HG02571 (cell line): ENCODE results near the gene NRXN3.

Experiments
- ATAC-seq: cut with Tn5 transposase; IDR thresholded peaks from one replicate; pipeline ENCODE4 v1.9.1; 2021; ENCODE audit warnings: mild to moderate bottlenecking, moderate library complexity; ENCODE audit not compliant: unreplicated experiment

The NRXN3 gene

GRCh38 chr14:79318371-79318770 is 1148.2 kb downstream of the NRXN3 start:
- no peak for ATAC-seq

- no peak for ATAC-seq
These were observed 1150.4 kb downstream of the NRXN3 start for GRCh38 chr14:79320561-79320960.

GRCh38 chr14:79321070-79321469 is 1150.9 kb downstream of the NRXN3 start:
- ATAC-seq = no peak

- ATAC-seq = no peak
These were observed 1154.9 kb downstream of the NRXN3 start for GRCh38 chr14:79325071-79325470.

GRCh38 chr14:79325557-79325956 is 1155.4 kb downstream of the NRXN3 start:
- no peak for ATAC-seq

GRCh38 chr14:79328863-79329262 is 1158.7 kb downstream of the NRXN3 start:
- no peak for ATAC-seq

- no peak for ATAC-seq
These were observed 1161.7 kb downstream of the NRXN3 start for GRCh38 chr14:79331830-79332229.

- ATAC-seq = no peak
These were observed 1162.5 kb downstream of the NRXN3 start for GRCh38 chr14:79332504-79333197.

GRCh38 chr14:79333198-79333546 is 1163.0 kb downstream of the NRXN3 start:
- no peak for ATAC-seq

- no peak for ATAC-seq
These were observed 1164.1 kb downstream of the NRXN3 start for GRCh38 chr14:79334272-79334671.

- ATAC-seq = no peak
These were observed 1167.6 kb downstream of the NRXN3 start for GRCh38 chr14:79337761-79338160.

GRCh38 chr14:79342942-79343341 is 1172.8 kb downstream of the NRXN3 start:
- ATAC-seq = no peak

- no peak for ATAC-seq
These were observed 1180.8 kb downstream of the NRXN3 start for GRCh38 chr14:79351011-79351410.

- ATAC-seq = no peak
These were observed 1182.0 kb downstream of the NRXN3 start for GRCh38 chr14:79352076-79352630.

- no peak for ATAC-seq
These were observed 1184.2 kb downstream of the NRXN3 start for GRCh38 chr14:79354336-79354735.

- ATAC-seq = no peak
These were observed 1185.9 kb downstream of the NRXN3 start for GRCh38 chr14:79356040-79356439.

GRCh38 chr14:79357307-79357706 is 1187.1 kb downstream of the NRXN3 start:
- no peak for ATAC-seq

- no peak for ATAC-seq
These were observed 1193.1 kb downstream of the NRXN3 start for GRCh38 chr14:79363291-79363690.

- ATAC-seq = no peak
These were observed 1199.5 kb downstream of the NRXN3 start for GRCh38 chr14:79369359-79370332.

GRCh38 chr14:79370969-79371368 is 1200.8 kb downstream of the NRXN3 start:
- ATAC-seq = no peak

- no peak for ATAC-seq
These were observed 1203.3 kb downstream of the NRXN3 start for GRCh38 chr14:79373451-79373850.

GRCh38 chr14:79375356-79375755 is 1205.2 kb downstream of the NRXN3 start:
- ATAC-seq = no peak
